Mucosa of descending colon (tissue), 3 donors: Measurements from ENCODE around the gene B9D1. TPM values are rescaled to one million over a fixed set of nuclear protein-coding genes. Genes with fewer than 3 reads are reported as not detected.

Experiments
- ATAC-seq: fragments of 200-7000 bp; cut with Tn5 transposase; one replicate; pipeline ENCODE4 v1.9.1; 2020; ENCODE audit warnings: mild to moderate bottlenecking, moderate library complexity
- DNase-seq, 3 donors: peaks; one replicate each; pipeline ENCODE4 v3.0.0-alpha.2; 2020
- H3K36me3 ChIP-seq: fragments of 200-600 bp; one replicate; pipeline ENCODE4 v1.8.0; 2021; ENCODE audit warnings: low read depth, mild to moderate bottlenecking
- H3K4me1 ChIP-seq: fragments of 200-600 bp; one replicate; pipeline ENCODE4 v1.8.0; 2021; ENCODE audit warnings: low read depth, mild to moderate bottlenecking
- H3K4me3 ChIP-seq: fragments of 200-600 bp; one replicate; pipeline ENCODE4 v1.8.0; 2021; ENCODE audit warnings: mild to moderate bottlenecking
- H3K9me3 ChIP-seq: fragments of 200-600 bp; one replicate; pipeline ENCODE4 v1.8.0; 2021; ENCODE audit warnings: mild to moderate bottlenecking
- intact Hi-C, 2 donors: fragments of 100-400 bp; cut with DNase I in 1 of 2; cut with micrococcal nuclease in 1 of 2; formaldehyde crosslinking; loops; one replicate each; pipeline versions ENCODE4 v1.11.0 to v1.11.1; 2022; cut with DNase I, micrococcal nuclease
- total RNA-seq, 3 donors: library from RNA; stranded (reverse); fragmentation: NEBNext Ultra II Directional in 2 of 3; extraction: Animal tissue kit (Norgen Biotek cat#: 25700) in 2 of 3; gene quantifications; one replicate each; pipeline versions ENCODE4 v1.2.1 to v1.2.4, GENCODE V29; 2021 to 2023
- TF ChIP-seq, protein P1 (sequence below): fragments of 200-600 bp; IDR thresholded peaks from one replicate; pipeline ENCODE4 v1.8.0; 2022; ENCODE audit warnings: antibody characterized with exemption, mild to moderate bottlenecking
- donor health status: DM: no; HTN: no; CAD: no; lungs with moderate emphysema.
- donor health status: DM: no; HTN: no; CAD: no.
- donor health status: DM: no; HTN: yes; CAD: no.

Gene B9D1
- total RNA-seq, 3 donors from 2014 or later, result 5.1 to 11.8 (median 10.7) TPM

DNA sequence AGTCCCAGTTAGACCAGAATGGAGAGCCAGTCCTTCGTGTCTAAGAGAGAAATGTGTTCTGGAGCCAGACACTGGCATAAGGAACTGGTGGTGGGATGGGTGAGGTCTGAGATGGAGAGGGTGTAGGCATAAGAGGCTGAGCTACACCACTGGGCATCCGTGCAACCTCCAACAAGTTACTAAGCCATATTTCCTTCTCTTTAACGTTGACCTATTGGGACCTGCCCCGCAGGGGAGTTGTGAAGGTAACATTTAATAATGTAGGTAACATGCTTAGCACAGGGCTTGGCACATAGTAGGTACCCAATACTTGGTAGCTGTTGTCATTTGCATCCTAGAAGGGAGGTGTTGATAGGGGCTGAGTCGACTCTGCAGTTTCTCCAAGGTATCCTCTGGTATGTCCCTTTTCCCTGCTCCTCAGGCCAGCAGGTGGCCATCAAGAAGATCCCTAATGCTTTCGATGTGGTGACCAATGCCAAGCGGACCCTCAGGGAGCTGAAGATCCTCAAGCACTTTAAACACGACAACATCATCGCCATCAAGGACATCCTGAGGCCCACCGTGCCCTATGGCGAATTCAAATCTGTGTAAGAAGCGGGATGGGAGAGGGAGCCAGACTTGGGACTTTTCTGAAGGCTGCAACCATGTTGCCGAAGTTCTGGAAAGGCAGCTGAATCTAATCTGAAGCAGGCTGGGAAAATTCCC is 17.0 kb upstream of the B9D1 start:
- DNase-seq (no peak), ATAC-seq (no peak)
- TF ChIP-seq, protein P1, sequence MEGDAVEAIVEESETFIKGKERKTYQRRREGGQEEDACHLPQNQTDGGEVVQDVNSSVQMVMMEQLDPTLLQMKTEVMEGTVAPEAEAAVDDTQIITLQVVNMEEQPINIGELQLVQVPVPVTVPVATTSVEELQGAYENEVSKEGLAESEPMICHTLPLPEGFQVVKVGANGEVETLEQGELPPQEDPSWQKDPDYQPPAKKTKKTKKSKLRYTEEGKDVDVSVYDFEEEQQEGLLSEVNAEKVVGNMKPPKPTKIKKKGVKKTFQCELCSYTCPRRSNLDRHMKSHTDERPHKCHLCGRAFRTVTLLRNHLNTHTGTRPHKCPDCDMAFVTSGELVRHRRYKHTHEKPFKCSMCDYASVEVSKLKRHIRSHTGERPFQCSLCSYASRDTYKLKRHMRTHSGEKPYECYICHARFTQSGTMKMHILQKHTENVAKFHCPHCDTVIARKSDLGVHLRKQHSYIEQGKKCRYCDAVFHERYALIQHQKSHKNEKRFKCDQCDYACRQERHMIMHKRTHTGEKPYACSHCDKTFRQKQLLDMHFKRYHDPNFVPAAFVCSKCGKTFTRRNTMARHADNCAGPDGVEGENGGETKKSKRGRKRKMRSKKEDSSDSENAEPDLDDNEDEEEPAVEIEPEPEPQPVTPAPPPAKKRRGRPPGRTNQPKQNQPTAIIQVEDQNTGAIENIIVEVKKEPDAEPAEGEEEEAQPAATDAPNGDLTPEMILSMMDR, result no peak
- Histone ChIP-seq H3K4me3 (no peak overlapping the region), H3K36me3 (peaks cover 3% of the 10 kb centered on the region), H3K9me3 (no peaks in the 10 kb centered on the region), H3K4me1 (peaks cover 24% of the 10 kb centered on the region)
- intact Hi-C loops, result no loop called here

GRCh38 chr17:19378416-19379360 is 16.2 kb upstream of the B9D1 start, which contains the start of gene MAPK7:
Gene MAPK7, plus strand, starts transcription at chr17:19378498. Its CDS starts 403 bp downstream, at chr17:19378901.
- Histone ChIP-seq H3K4me3 (peak within 1 kb of the TSS; percentile 71), H3K9me3 (no peaks in the 10 kb centered on the region), H3K4me1 (peaks cover 17% of the 10 kb centered on the region), H3K36me3 (peaks cover 3% of the 10 kb centered on the region)
- TF ChIP-seq, protein P1, result no peak
- intact Hi-C loops, result no loop called here
- peak; percentile 12 for ATAC-seq
- DNase-seq, result no peak

DNA sequence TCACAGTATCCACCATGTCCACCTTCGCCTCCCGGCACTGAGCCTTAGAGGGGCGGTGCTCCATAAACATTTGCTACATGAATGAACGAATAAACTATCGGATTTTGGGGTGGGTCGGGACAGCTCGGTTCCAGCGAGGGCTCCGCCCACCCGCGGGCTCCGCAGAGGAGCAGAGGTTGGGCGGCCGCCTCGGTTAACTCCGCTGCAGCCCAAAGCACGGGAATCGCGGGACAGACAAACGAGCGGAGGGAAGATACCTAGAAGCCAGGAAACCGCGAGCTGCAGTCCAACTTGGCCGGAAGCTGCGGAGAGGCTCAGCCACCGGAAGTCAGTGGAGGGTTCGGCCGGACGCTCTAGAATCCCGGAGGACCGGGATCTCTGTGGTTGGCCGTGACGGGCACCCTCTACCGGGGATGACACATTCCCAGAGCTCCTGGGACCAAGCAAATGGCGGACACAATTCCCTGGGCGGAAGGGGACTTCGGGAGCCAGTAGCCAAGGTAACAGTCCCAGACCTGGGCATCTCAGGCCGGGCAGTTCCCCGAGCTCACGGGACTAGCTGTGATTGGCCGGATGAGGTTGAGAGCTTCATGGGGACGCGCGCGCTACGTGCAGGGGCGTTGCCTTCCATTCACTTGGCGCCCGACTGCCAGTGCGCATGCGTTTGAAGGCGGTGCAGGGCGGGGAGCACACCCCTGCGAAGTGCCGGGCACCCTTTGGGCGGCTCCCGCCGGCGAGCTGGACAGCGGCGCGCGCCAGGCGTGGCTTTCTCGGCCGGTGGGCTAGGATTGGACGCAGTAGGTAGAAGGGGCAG is 15.3 kb upstream of the B9D1 start:
- DNase-seq, result peak; percentile 96 to 99 (median 99)
- Histone ChIP-seq H3K36me3 (peaks cover 3% of the 10 kb centered on the region), H3K4me3 (peak overlapping the region; percentile 71), H3K4me1 (peaks cover 13% of the 10 kb centered on the region), H3K9me3 (no peaks in the 10 kb centered on the region)
- TF ChIP-seq, protein P1, result peak; percentile 25
- ATAC-seq, result peak; percentile 89
- intact Hi-C loops, result no loop called here

- Histone ChIP-seq H3K4me3 (no peak overlapping the region), H3K4me1 (peaks cover 13% of the 10 kb centered on the region), H3K36me3 (peaks cover 3% of the 10 kb centered on the region), H3K9me3 (no peaks in the 10 kb centered on the region)
- TF ChIP-seq, protein P1, result no peak
- DNase-seq, result peak in 1 of 3 donors; percentile 68
- intact Hi-C loops, result no loop called here
- ATAC-seq, result no peak
Observed at GRCh38 chr17:19376811-19377210, 14.3 kb upstream of the B9D1 start.

- H3K9me3 ChIP-seq, result no peaks in the 10 kb centered on the region
- no peak overlapping the region for H3K4me3 ChIP-seq
- ATAC-seq (no peak), DNase-seq (no peak)
- peaks cover 3% of the 10 kb centered on the region for H3K36me3 ChIP-seq
- intact Hi-C loops, result no loop called here
- peaks cover 13% of the 10 kb centered on the region for H3K4me1 ChIP-seq
- TF ChIP-seq, protein P1, result no peak
Observed at GRCh38 chr17:19375732-19376131, 13.2 kb upstream of the B9D1 start.
